SH-SY5Y (cell line): ENCODE results near the gene PPM1H.

ENCODE experiments used
- GATA2 ChIP-seq: IDR thresholded peaks from 2 replicates; pipeline ENCODE4 v1.6.1; 2011; ENCODE audit warnings: mild to moderate bottlenecking, low read depth, low read length
- GATA3 ChIP-seq: IDR thresholded peaks from 2 replicates; pipeline ENCODE4 v1.6.1; 2011; ENCODE audit warnings: low read depth, mild to moderate bottlenecking, low read length, moderate library complexity

DNA sequence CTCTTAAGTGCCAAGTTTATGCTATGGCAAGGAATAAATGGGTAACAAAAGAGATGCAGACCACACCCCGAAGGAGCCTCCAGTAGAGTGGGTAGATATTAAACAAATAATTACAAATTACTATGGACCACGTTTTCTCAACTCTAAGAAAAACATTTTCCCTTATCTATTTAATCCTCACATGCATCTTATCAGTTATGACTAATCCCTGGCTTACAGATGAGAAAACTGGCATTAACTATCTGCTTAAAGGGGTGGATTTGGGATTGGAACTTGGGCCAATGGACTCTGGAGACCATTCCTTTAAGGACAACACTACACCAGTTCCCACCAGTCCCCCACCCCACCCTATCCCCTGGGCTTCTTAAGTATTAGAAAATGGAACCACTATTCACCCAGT is 26.3 kb downstream of the PPM1H start:
- no peak for TF ChIP-seq GATA2
- TF ChIP-seq GATA3 = no peak
